ENCODE results near the gene ZDBF2.
"Not testable (repeated sequence)": the region's sequence is repeated elsewhere in the genome, so short reads cannot be mapped to it uniquely, and the experiment has no call there.

ZDBF2 gene

DNA sequence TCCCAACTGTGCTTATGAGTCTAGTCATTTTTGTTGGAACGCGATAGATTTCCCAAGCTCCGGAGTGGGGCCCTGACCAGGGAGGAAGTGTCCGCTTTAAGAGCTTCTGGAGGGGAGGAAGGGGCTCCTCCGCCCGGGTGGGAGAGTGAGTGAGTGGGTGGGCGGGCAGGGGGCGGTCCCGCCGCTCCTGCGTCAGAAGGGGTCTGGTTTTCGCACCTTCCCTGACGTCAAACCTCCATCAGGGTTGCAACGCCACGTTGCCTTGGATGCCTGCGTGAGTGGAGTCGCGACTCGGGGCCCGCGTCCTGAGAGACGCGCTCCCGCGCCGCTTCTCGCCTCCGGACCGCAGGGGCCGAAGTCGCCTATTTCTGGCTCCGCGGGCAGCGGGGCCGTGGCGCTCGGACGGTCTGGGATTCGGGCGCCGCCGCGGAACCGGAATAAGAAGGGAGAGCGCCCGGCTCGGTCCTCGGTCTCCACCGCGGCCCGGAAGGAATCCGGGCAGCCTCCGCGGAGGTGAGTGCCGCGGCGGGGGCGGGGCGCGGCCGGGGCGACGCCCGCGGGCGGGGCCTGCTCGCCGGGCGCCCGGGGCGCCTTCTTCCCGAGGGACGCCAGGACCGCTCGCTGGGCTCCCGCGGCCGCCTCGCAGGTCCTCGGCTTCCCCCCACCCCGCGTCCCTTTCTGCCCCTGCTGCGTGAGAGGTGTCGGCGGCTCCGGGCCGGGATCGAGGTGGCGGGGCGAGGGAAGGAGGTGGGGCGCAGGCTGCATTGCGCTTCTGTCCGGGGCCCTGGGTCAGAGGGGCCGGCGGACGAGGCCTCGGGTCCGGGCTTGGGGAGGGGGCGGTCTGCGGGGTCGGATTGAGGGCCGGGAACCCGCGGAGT is at the start of gene ZDBF2:
TSS of gene ZDBF2 (plus strand) at position 230 of the 878 bp plus-strand sequence. CDS start 7,187 bp downstream, outside the sequence.
- DNase-seq, result peak; percentile 79

DNA sequence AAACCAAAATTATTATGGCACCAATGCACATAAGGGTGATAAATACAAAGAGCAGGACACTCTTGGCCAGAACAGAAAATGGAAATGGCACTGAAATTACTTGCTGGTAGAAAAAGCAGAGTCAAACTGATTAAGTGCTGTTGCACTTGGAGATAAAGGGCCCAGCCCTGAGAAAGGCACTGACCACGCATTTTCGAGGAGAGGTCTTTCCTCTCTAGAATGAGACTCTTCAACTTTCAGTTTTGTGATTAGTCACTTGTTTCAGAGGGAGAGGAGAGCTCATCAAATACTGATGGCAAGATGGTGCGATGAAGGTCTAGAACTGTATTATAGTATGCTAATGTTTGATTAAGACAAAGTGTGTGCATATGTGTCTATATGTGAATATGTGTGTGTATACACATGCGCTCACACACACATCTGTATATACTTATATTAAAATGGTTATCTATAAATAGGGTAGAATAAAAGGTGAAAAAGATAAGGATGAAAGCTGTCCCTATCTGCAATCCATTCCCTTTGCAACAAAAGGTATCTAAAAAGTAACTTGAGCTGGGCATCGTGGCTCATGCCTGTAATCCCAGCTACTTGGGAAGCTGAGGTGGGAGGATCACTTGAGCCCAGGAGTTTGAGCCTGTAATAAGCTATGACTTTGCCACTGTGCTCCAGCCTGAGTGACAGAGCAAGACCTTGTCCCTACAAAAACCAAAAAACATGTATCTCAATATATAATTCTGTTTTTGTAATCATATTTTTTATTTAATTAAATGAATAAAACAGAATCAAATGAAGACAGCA is 48.8 kb upstream of the ZDBF2 start:
- no peak for DNase-seq

DNA sequence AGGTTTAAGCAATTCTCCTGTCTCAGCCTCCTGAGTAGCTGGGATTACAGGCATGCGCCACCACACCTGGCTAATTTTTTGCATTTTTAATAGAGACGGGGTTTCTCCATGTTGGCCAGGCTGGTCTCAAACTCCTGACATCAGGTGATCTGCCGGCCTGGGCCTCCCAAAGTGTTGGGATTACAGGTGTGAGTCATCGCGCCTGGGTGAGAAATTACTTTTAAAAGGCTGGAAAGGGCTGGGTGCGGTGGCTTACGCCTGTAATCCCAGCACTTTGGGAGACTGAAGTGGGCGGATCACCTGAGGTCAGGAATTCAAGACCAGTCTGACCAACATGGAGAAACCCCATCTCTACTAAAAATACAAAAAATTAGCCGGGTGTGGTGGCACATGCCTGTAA is 45.8 kb upstream of the ZDBF2 start:
- DNase-seq, result not testable (repeated sequence)

- no peak for DNase-seq
Observed at GRCh38 chr2:206229642-206230041, 44.8 kb upstream of the ZDBF2 start.

GRCh38 chr2:206230060-206230762 is 44.3 kb upstream of the ZDBF2 start:
- peak; percentile 95 for DNase-seq

DNA sequence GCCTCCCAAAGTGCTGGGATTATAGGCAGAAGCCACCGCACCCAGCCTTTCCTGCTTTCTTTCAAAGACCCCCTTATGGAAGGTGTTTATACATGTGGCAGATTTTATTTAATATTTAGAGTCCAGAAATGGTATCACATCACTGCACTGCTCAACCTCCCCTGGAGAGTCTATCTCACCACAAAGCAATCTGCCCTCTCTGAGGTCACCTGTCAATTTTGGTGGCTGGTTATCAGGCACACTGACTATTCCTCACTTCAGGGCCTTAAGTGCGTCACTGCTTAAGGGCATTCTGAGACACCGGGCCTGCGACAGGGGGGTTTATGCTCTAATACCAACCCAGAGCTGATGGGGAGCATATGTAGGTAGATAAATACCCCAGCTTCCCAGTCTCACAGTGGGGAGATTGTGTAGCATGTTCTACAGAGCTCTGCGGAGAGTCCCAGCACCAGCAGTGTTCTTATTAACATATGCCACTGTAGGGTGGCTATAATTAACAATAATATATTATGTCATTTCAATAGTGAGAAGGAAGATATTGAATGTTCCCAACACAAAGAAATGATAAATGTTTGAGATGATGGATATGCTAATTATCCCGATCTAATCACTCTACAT is 42.7 kb upstream of the ZDBF2 start:
- DNase-seq, result no peak

GRCh38 chr2:206232287-206233035 is 42.0 kb upstream of the ZDBF2 start:
- DNase-seq, result peak; percentile 59

DNA sequence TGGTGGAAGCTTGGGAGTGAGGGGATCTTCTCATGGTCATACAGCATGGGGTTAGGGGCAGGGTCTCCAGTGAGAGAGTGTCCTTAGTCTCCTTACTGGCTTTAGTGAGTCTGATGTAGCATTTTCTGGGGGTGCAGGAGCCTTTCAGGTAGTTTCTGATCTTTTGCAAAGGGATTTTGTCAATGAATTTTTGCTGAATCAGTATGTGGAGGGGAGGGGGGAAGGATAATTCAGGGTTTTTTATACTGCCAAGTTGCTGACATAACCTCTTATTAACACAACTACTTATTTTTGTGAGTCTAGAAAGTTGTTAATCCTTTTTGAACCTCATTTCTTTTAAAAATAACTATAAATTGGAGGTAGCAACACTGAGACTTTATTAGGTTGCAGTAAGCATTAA is 35.3 kb upstream of the ZDBF2 start:
- DNase-seq, result no peak

DNA sequence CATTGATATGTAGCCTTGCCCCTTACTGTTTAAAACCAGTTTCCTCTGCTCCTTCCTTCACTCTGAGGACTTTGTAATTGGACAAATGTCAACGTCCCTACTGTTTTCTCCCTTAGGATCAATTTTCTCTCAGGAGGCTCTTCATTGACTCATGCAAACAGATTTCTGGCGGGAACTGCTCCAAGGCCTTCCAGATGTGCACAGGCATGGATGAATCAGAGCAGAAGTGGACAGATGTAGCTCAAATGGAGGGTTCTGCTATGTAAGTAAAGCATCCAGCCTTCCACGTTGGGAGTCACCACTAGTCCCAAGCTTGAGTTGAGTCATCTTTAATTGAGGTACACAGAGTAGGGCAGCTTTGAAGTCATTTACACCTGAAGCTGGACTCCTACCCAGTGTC is 34.1 kb upstream of the ZDBF2 start:
- no peak for DNase-seq

- no peak for DNase-seq
Observed at GRCh38 chr2:206241736-206242135, 32.7 kb upstream of the ZDBF2 start.

- DNase-seq, result no peak
Observed at GRCh38 chr2:206245265-206245672, 29.2 kb upstream of the ZDBF2 start.

GRCh38 chr2:206250041-206250897 is 24.2 kb upstream of the ZDBF2 start:
- DNase-seq, result no peak

GRCh38 chr2:206253125-206253776 is 21.2 kb upstream of the ZDBF2 start:
- DNase-seq, result no peak

GRCh38 chr2:206253777-206254166 is 20.7 kb upstream of the ZDBF2 start:
- no peak for DNase-seq

GRCh38 chr2:206255003-206255402 is 19.5 kb upstream of the ZDBF2 start:
- DNase-seq, result no peak

- DNase-seq, result no peak
Observed at GRCh38 chr2:206256706-206257205, 17.7 kb upstream of the ZDBF2 start.

GRCh38 chr2:206257350-206257749 is 17.1 kb upstream of the ZDBF2 start:
- no peak for DNase-seq

- no peak for DNase-seq
Observed at GRCh38 chr2:206257861-206258260, 16.6 kb upstream of the ZDBF2 start.

DNA sequence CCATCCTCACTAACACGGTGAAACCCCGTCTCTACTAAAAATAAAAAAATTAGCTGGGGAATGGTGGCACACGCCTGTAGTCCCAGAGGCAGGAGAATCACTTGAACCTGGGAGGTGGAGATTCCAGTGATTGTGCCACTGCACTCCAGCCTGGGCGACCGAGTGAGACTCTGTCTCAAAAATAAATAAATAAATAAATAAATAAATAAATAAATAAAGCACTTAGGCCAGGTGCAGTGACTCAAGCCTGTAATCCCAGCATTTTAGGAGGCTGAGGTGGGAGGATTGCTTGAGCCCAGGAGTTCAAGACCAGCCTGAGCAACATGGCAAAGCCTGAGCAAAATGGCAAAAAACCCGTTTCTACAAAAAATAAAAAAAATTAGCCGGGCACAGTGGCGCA is 15.8 kb upstream of the ZDBF2 start:
- not testable (repeated sequence) for DNase-seq
